ENCODE data around the gene HECTD1.
A peak's percentile ranks its signal among the peaks of the same experiment; 100 is the strongest.
"Not testable (repeated sequence)": the region's sequence is repeated elsewhere in the genome, so short reads cannot be mapped to it uniquely, and the experiment has no call there.

Gene HECTD1

GRCh38 chr14:31207755-31208545, at the start of gene HECTD1:
Gene HECTD1 (minus strand): TSS chr14:31207793. CDS start chr14:31205936, 1,857 bp downstream.
- peak; percentile 94 for DNase-seq

GRCh38 chr14:31257244-31257553, 49.6 kb upstream of the HECTD1 start:
- DNase-seq = no peak

GRCh38 chr14:31256534-31257243, 49.1 kb upstream of the HECTD1 start:
- DNase-seq = no peak

- DNase-seq = not testable (repeated sequence)
Measured at GRCh38 chr14:31255918-31256317, 48.3 kb upstream of the HECTD1 start.

GRCh38 chr14:31255286-31255685, 47.7 kb upstream of the HECTD1 start:
- DNase-seq = no peak

GRCh38 chr14:31253746-31254471, 46.3 kb upstream of the HECTD1 start:
- DNase-seq = no peak

- DNase-seq = no peak
Measured at GRCh38 chr14:31252865-31253264, 45.3 kb upstream of the HECTD1 start.

GRCh38 chr14:31251028-31251958, 43.7 kb upstream of the HECTD1 start:
- no peak for DNase-seq

GRCh38 chr14:31244626-31245025, 37.0 kb upstream of the HECTD1 start:
- no peak for DNase-seq

GRCh38 chr14:31243860-31244259, 36.3 kb upstream of the HECTD1 start:
- DNase-seq = no peak

- not testable (repeated sequence) for DNase-seq
Measured at GRCh38 chr14:31242161-31242940, 34.8 kb upstream of the HECTD1 start.

- no peak for DNase-seq
Measured at GRCh38 chr14:31241450-31242114, 34.0 kb upstream of the HECTD1 start.

GRCh38 chr14:31239741-31240140, 32.1 kb upstream of the HECTD1 start:
- no peak for DNase-seq

GRCh38 chr14:31235462-31235861, 27.9 kb upstream of the HECTD1 start:
- no peak for DNase-seq

GRCh38 chr14:31232081-31232480, 24.5 kb upstream of the HECTD1 start:
- DNase-seq = no peak

GRCh38 chr14:31231272-31231671, 23.7 kb upstream of the HECTD1 start:
- DNase-seq = not testable (repeated sequence)

GRCh38 chr14:31230573-31230958, 23.0 kb upstream of the HECTD1 start:
- no peak for DNase-seq

GRCh38 chr14:31229638-31230572, 22.3 kb upstream of the HECTD1 start:
- DNase-seq = no peak

- no peak for DNase-seq
Measured at GRCh38 chr14:31229009-31229408, 21.4 kb upstream of the HECTD1 start.

- DNase-seq = no peak
Measured at GRCh38 chr14:31228533-31228932, 20.9 kb upstream of the HECTD1 start.

Data from NCI-H1092 (cell line).